GM12878 (cell line): Measurements from ENCODE around the gene ADAT3. TPM values are rescaled to one million over a fixed set of nuclear protein-coding genes. Genes with fewer than 3 reads are reported as not detected.

ENCODE experiments used
- ATAC-seq: fragments of 200-7000 bp; cut with Tn5 transposase; 3 replicates; pipeline ENCODE4 v1.9.1; 2020; ENCODE audit warnings: mild to moderate bottlenecking, moderate library complexity
- BruUV-seq: library from RNA; stranded (reverse); fragments of 400-500 nt; replicated peaks from 2 replicates; lab custom pipeline; 2021; lab: Mats Ljungman, UMichigan
- CTCF ChIA-PET: fragments of 300-600 bp; sonication (Branson Sonifier 250); formaldehyde crosslinking; extraction: SDS; loops from one replicate; lab custom pipeline; 2021; ENCODE audit warnings: inconsistent platforms; lab: Yijun Ruan, JAX
- POLR2A ChIA-PET: fragments of 350-600 bp; formaldehyde crosslinking; extraction: SDS; loops from one replicate; lab custom pipeline; 2021; ENCODE audit warnings: inconsistent platforms; lab: Charles Lee
- RAD21 ChIA-PET: fragments of 300-600 bp; sonication (Branson Sonifier 250); formaldehyde crosslinking; loops from one replicate; lab custom pipeline; 2023; ENCODE audit warnings: antibody characterized with exemption; ENCODE audit not compliant: unreplicated experiment; lab: Charles Lee
- SMC1A ChIA-PET: fragments of 300-600 bp; sonication (Branson Sonifier 250); formaldehyde crosslinking; loops from one replicate; lab custom pipeline; 2023; ENCODE audit not compliant: unreplicated experiment, uncharacterized antibody; lab: Charles Lee
- DNase-seq: peaks from one replicate; pipeline ENCODE4 v3.0.0-alpha.2; 2011; ENCODE audit warnings: low read depth, low spot score
- FAIRE-seq: peaks from 3 replicates; lab custom pipeline; 2011; peaks lifted over from hg19 to GRCh38; lab: Jason Lieb, UNC
- H2AFZ ChIP-seq: 2 replicates; pipeline ENCODE4 v1.6.0; 2011; ENCODE audit warnings: low read depth, low read length, control low read depth; ENCODE audit not compliant: control insufficient read depth
- H3K27ac ChIP-seq: 2 replicates; pipeline ENCODE4 v1.5.1; 2011; ENCODE audit warnings: control low read depth; ENCODE audit not compliant: control insufficient read depth, insufficient read depth
- H3K27me3 ChIP-seq, 2 experiments: replicated peaks in 1 of 2; 2 replicates each; pipeline versions ENCODE4 v1.6.0 to v1.6.1; 2011; ENCODE audit warnings: low read length in 1 of 2; ENCODE audit not compliant: control insufficient read depth in 2 of 2, insufficient read depth in 2 of 2
- H3K36me3 ChIP-seq, 2 experiments: 2 replicates each; pipeline ENCODE4 v1.5.1; 2011; ENCODE audit warnings: low read length in 1 of 2; ENCODE audit not compliant: control insufficient read depth in 2 of 2, insufficient read depth in 2 of 2
- H3K4me1 ChIP-seq: 2 replicates; pipeline ENCODE4 v1.6.1; 2011; ENCODE audit warnings: mild to moderate bottlenecking, low read length, moderate library complexity, mixed read lengths; ENCODE audit not compliant: control insufficient read depth, insufficient read depth
- H3K4me2 ChIP-seq: 2 replicates; pipeline ENCODE4 v1.6.0; 2011; ENCODE audit warnings: control low read depth; ENCODE audit not compliant: control insufficient read depth, insufficient read depth
- H3K4me3 ChIP-seq: fragments of 200-600 bp; sonication (generic); 2 replicates; pipeline ENCODE4 v1.5.1; 2016
- H3K79me2 ChIP-seq: 2 replicates; pipeline ENCODE4 v1.6.0; 2011; ENCODE audit warnings: low read length; ENCODE audit not compliant: control insufficient read depth, insufficient read depth
- H3K9ac ChIP-seq: 2 replicates; pipeline ENCODE4 v1.8.0; 2011; ENCODE audit warnings: low read length, control low read depth, mixed read lengths; ENCODE audit not compliant: control insufficient read depth, insufficient read depth
- H3K9me3 ChIP-seq: replicated peaks from 3 replicates; pipeline ENCODE4 v1.5.1; 2011; ENCODE audit warnings: mild to moderate bottlenecking, low read length; ENCODE audit not compliant: control insufficient read depth, insufficient read depth
- H4K20me1 ChIP-seq: 2 replicates; pipeline ENCODE4 v1.6.0; 2011; ENCODE audit not compliant: control insufficient read depth, insufficient read depth
- BRCA1 ChIP-seq: IDR thresholded peaks from 2 replicates; pipeline ENCODE4 v1.6.1; 2011; ENCODE audit warnings: low read depth, low read length, improper control_type of control experiment
- CREM ChIP-seq: IDR thresholded peaks from 2 replicates; pipeline ENCODE4 v1.6.1; 2014; ENCODE audit warnings: antibody characterized with exemption, low read depth
- EGR1 ChIP-seq, 2 experiments: IDR thresholded peaks; 1 replicate in 1 of 2; 2 replicates in 1 of 2; pipeline ENCODE4 v1.6.1; 2011 to 2012; ENCODE audit warnings: low read depth in 2 of 2, low read length in 2 of 2, borderline replicate concordance in 1 of 2, mild to moderate bottlenecking in 1 of 2, moderate library complexity in 1 of 2
- GABPA ChIP-seq: IDR thresholded peaks from 2 replicates; pipeline ENCODE4 v1.6.1; 2014; ENCODE audit warnings: antibody characterized with exemption, low read depth, mild to moderate bottlenecking, inconsistent platforms
- IRF4 ChIP-seq: IDR thresholded peaks from 2 replicates; pipeline ENCODE4 v1.6.1; 2011; ENCODE audit warnings: low read depth, low read length
- NBN ChIP-seq: fragments of 450-650 bp; IDR thresholded peaks from 2 replicates; pipeline ENCODE4 v1.6.1; 2016
- POLR2AphosphoS2 ChIP-seq: IDR thresholded peaks from 2 replicates; pipeline ENCODE4 v1.6.1; 2011; ENCODE audit warnings: low read depth, mild to moderate bottlenecking, low read length, improper control_type of control experiment, moderate library complexity
- RAD51 ChIP-seq: fragments of 450-650 bp; IDR thresholded peaks from 2 replicates; pipeline ENCODE4 v1.6.1; 2016; ENCODE audit warnings: moderate library complexity, mild to moderate bottlenecking, inconsistent platforms
- ZNF217 ChIP-seq: fragments of 450-650 bp; IDR thresholded peaks from 2 replicates; pipeline ENCODE4 v1.6.1; 2017; ENCODE audit warnings: antibody characterized with exemption, mild to moderate bottlenecking
- WGBS: methylation state at CpG from one replicate; pipeline ENCODE4 v1.1.6; 2016; ENCODE audit warnings: low lambda C conversion rate; ENCODE audit not compliant: insufficient replicate concordance, insufficient coverage; ENCODE audit errors: missing lambda C conversion rate; 5-methylcytosine and 5-hydroxymethylcytosine counted together
- in situ Hi-C: fragments of 300-500 bp; cut with MboI; formaldehyde crosslinking; loops from 9 replicates; pipeline ENCODE4 v1.14.3; 2018; ENCODE audit warnings: mixed read lengths
- intact Hi-C: fragments of 100-400 bp; cut with micrococcal nuclease; formaldehyde crosslinking; loops from one replicate; pipeline ENCODE4 v1.14.2; 2022; ENCODE audit not compliant: unreplicated experiment
- polyA plus RNA-seq, 11 experiments: library from polyadenylated mRNA; depleted of rRNA in 4 of 11; unstranded in 6 of 11; stranded (reverse) in 5 of 11; fragments of >200 nt; fragmentation: Nextera tagmentation in 4 of 11; fragmentation: Illumina TruSeq in 1 of 11; extraction: Ambion mirVana in 4 of 11; extraction: Trizol in 1 of 11; gene quantifications; 1 replicate in 1 of 11; 2 replicates in 10 of 11; pipeline versions ENCODE4 v1.2.1 to v1.2.3, GENCODE V29; 2011 to 2016; ENCODE audit warnings: inconsistent platforms in 2 of 11, missing spikeins in 2 of 11, low read depth in 1 of 11
- total RNA-seq, 4 experiments: library from RNA; depleted of rRNA in 3 of 4; stranded (reverse); fragments of >200 nt in 3 of 4; fragmentation: Illumina TruSeq in 1 of 4; extraction: Trizol in 1 of 4; gene quantifications; 2 replicates each; pipeline versions ENCODE4 v1.2.1 to v1.2.3, GENCODE V29; 2013 to 2021
- TF ChIP-seq, protein P1 (sequence below): fragments of 450-650 bp; IDR thresholded peaks from 2 replicates; pipeline ENCODE4 v1.6.1; 2014; ENCODE audit warnings: mild to moderate bottlenecking
- TF ChIP-seq, protein P2 (sequence below): IDR thresholded peaks from 2 replicates; pipeline ENCODE4 v1.6.1; 2012; ENCODE audit warnings: mild to moderate bottlenecking, low read depth, low read length
- TF ChIP-seq, protein P3 (sequence below): fragments of 450-650 bp; IDR thresholded peaks from 2 replicates; pipeline ENCODE4 v1.6.1; 2017; ENCODE audit warnings: low read depth, mild to moderate bottlenecking, moderate library complexity
- TF ChIP-seq, protein P4 (sequence below): fragments of 450-650 bp; IDR thresholded peaks from 2 replicates; pipeline ENCODE4 v1.6.1; 2017; ENCODE audit warnings: mild to moderate bottlenecking

The ADAT3 gene
- total and polyA plus RNA-seq, 10 of the 15 experiments (the other 5 are each of a cell fraction or from before 2014, with no cell fraction given) = 0.27 to 11.8 (median 7.7) TPM; not detected in 3

DNA sequence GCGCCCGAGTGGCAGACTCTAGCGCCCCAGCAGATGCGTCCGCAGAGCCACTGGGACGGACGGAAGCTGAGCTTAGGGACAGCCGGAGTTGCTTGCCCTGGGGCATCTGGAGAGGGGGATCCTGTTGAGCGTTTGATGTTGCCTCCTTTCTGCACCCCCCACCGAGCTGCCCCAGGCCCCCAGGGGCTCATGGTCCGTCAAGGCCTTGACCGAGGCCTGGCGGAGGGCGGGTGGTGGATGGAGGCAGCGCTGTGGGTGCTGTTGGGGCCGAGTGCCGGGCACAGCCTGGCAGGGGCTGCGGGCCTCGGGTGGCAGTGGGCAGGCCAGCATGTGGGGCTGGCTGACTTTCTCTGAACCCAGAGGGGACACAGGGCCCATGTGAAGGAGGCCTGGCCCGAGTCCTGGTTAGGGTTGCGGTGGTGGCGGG lies 38.5 kb downstream of the ADAT3 start (continued):
- TF ChIP-seq, protein P1, sequence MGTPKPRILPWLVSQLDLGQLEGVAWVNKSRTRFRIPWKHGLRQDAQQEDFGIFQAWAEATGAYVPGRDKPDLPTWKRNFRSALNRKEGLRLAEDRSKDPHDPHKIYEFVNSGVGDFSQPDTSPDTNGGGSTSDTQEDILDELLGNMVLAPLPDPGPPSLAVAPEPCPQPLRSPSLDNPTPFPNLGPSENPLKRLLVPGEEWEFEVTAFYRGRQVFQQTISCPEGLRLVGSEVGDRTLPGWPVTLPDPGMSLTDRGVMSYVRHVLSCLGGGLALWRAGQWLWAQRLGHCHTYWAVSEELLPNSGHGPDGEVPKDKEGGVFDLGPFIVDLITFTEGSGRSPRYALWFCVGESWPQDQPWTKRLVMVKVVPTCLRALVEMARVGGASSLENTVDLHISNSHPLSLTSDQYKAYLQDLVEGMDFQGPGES = no peak
- no peak for TF ChIP-seq EGR1 (IDR thresholded peaks at IDR 0.05; ENCODE audit: borderline replicate concordance in 1 of 2, low read depth in 2 of 2, low read length in 2 of 2)
- TF ChIP-seq NBN = no peak
- TF ChIP-seq, protein P2, sequence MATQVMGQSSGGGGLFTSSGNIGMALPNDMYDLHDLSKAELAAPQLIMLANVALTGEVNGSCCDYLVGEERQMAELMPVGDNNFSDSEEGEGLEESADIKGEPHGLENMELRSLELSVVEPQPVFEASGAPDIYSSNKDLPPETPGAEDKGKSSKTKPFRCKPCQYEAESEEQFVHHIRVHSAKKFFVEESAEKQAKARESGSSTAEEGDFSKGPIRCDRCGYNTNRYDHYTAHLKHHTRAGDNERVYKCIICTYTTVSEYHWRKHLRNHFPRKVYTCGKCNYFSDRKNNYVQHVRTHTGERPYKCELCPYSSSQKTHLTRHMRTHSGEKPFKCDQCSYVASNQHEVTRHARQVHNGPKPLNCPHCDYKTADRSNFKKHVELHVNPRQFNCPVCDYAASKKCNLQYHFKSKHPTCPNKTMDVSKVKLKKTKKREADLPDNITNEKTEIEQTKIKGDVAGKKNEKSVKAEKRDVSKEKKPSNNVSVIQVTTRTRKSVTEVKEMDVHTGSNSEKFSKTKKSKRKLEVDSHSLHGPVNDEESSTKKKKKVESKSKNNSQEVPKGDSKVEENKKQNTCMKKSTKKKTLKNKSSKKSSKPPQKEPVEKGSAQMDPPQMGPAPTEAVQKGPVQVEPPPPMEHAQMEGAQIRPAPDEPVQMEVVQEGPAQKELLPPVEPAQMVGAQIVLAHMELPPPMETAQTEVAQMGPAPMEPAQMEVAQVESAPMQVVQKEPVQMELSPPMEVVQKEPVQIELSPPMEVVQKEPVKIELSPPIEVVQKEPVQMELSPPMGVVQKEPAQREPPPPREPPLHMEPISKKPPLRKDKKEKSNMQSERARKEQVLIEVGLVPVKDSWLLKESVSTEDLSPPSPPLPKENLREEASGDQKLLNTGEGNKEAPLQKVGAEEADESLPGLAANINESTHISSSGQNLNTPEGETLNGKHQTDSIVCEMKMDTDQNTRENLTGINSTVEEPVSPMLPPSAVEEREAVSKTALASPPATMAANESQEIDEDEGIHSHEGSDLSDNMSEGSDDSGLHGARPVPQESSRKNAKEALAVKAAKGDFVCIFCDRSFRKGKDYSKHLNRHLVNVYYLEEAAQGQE = no peak

DNA sequence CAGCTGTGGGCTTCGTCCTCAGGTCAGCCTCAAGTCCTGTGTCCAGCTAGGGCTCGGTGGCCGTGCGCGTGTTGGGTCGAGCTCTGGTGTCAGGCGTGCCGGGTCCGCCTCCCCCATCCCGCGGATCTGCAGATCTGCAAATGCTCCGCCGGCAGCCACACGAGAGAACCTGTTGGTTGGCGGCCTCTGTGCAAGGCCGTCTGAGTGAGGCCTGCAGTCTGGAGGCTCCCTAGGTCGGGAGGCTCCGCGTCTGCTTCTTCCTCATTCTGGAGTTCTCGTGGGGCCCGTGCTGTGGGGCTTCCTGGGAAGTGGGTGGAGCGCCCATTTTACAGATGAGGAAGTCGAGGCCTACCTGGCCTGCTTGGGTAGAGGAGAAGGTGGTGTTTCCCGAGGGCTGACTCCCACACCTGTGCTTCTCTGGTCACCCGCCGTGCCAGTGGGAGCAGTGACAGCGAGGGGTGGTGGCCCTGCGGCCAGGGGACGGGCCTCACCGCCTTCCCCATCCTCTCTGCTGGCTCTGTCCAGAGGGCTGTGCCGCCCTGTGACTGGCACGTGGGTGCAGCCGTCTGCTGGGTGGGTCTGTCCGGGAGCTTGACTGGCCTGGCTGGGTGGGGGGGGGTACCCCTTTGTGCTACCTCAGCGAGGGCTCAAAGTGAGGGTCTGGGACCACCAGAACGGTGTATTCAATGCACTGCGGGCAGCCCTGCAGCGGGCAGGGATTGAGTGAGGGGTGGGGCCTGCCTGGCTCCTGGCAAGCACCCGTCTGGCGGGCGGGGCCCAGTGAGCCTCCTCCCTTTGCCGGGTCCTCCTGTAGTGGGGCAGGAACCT lies 39.1 kb downstream of the ADAT3 start:
- H3K9ac ChIP-seq = no peak overlapping the region; the same call in 1 of the 2 replicates
- POLR2A ChIA-PET = interaction anchor here (2.3 kb wide), 1 partner anchor 47 kb away, joined by 15 read pairs; no protein-coding TSS in a partner anchor
- TF ChIP-seq, protein P3, sequence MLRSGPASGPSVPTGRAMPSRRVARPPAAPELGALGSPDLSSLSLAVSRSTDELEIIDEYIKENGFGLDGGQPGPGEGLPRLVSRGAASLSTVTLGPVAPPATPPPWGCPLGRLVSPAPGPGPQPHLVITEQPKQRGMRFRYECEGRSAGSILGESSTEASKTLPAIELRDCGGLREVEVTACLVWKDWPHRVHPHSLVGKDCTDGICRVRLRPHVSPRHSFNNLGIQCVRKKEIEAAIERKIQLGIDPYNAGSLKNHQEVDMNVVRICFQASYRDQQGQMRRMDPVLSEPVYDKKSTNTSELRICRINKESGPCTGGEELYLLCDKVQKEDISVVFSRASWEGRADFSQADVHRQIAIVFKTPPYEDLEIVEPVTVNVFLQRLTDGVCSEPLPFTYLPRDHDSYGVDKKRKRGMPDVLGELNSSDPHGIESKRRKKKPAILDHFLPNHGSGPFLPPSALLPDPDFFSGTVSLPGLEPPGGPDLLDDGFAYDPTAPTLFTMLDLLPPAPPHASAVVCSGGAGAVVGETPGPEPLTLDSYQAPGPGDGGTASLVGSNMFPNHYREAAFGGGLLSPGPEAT = no peak
- TF ChIP-seq BRCA1 (no peak), POLR2AphosphoS2 (no peak), GABPA (no peak), IRF4 (no peak), CREM (no peak), RAD51 (no peak), ZNF217 (0 out of 2 replicates have a peak, but pooled peaks have one; percentile 35)
- TF ChIP-seq, protein P4, sequence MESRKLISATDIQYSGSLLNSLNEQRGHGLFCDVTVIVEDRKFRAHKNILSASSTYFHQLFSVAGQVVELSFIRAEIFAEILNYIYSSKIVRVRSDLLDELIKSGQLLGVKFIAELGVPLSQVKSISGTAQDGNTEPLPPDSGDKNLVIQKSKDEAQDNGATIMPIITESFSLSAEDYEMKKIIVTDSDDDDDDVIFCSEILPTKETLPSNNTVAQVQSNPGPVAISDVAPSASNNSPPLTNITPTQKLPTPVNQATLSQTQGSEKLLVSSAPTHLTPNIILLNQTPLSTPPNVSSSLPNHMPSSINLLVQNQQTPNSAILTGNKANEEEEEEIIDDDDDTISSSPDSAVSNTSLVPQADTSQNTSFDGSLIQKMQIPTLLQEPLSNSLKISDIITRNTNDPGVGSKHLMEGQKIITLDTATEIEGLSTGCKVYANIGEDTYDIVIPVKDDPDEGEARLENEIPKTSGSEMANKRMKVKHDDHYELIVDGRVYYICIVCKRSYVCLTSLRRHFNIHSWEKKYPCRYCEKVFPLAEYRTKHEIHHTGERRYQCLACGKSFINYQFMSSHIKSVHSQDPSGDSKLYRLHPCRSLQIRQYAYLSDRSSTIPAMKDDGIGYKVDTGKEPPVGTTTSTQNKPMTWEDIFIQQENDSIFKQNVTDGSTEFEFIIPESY = peak; percentile 85

More for the DNA sequence above, 39.1 kb downstream of the ADAT3 start:
- ATAC-seq (no peak), DNase-seq (no peak), FAIRE-seq (no peak)
- ChIA-PET SMC1A (interaction anchor here (1.9 kb wide), 1 partner anchor 14 kb away, joined by 7 read pairs; no protein-coding TSS in a partner anchor), RAD21 (no interaction called here), CTCF (interaction anchor here (2.5 kb wide), 1 partner anchor 41 kb away, joined by 10 read pairs; no protein-coding TSS in a partner anchor)
- no peak overlapping the region for H3K27ac ChIP-seq
- 70% methylated on average over 34 of the region's 42 CpGs for WGBS
- no TSS peak for BruUV-seq
- H2AFZ ChIP-seq = no peak overlapping the region
- no peaks in the 10 kb centered on the region; a peak in 2 of 4 replicates for H3K36me3 ChIP-seq
- peaks cover 5% of the 10 kb centered on the region; the same call in 1 of the 2 replicates for H4K20me1 ChIP-seq
- peaks cover 12% of the 10 kb centered on the region for H3K4me1 ChIP-seq
- H3K79me2 ChIP-seq = peaks cover 73% of the 10 kb centered on the region
- intact Hi-C loops = no loop called here
- H3K27me3 ChIP-seq = no peaks in the 10 kb centered on the region
- in situ Hi-C loops = no loop called here
- peak overlapping the region; percentile 98; the same call in 1 of the 2 replicates for H3K4me3 ChIP-seq
- H3K4me2 ChIP-seq = peak overlapping the region; percentile 95; the same call in 1 of the 2 replicates
- no peaks in the 10 kb centered on the region; the same call in 2 of the 3 replicates for H3K9me3 ChIP-seq
